GM12878 (cell line): ENCODE data around the gene PKM.

Experiments
- CTCF ChIP-seq, 3 experiments: IDR thresholded peaks in 2 of 3; conservative IDR thresholded peaks in 1 of 3; 2 replicates each; pipeline ENCODE4 v1.5.1; 2011; ENCODE audit warnings: low read depth in 3 of 3, low read length in 3 of 3, mild to moderate bottlenecking in 3 of 3, control low read depth in 2 of 3, moderate library complexity in 2 of 3, inconsistent platforms in 1 of 3, mixed read lengths in 1 of 3; ENCODE audit not compliant: control insufficient read depth in 2 of 3, insufficient read depth in 1 of 3; ENCODE audit errors: extremely low read depth in 1 of 3
- GABPA ChIP-seq: IDR thresholded peaks from 2 replicates; pipeline ENCODE4 v1.6.1; 2014; ENCODE audit warnings: antibody characterized with exemption, low read depth, mild to moderate bottlenecking, inconsistent platforms
- IKZF1 ChIP-seq: fragments of 450-650 bp; conservative IDR thresholded peaks from 2 replicates; pipeline ENCODE4 v1.6.1; 2017; ENCODE audit warnings: antibody characterized with exemption, mild to moderate bottlenecking
- POLR2A ChIP-seq: IDR thresholded peaks from 2 replicates; pipeline ENCODE4 v1.6.1; 2011; ENCODE audit warnings: low read depth, mild to moderate bottlenecking, low read length
- SIN3A ChIP-seq: IDR thresholded peaks from 2 replicates; pipeline ENCODE4 v1.6.1; 2012; ENCODE audit warnings: low read depth, low read length, improper control_type of control experiment
- TCF12 ChIP-seq: IDR thresholded peaks from 2 replicates; pipeline ENCODE4 v1.6.1; 2011; ENCODE audit warnings: low read depth, mild to moderate bottlenecking, low read length

GRCh38 chr15:72182673-72183072 is 48.3 kb downstream of the PKM start:
- no peak for TF ChIP-seq CTCF (IDR thresholded peaks at IDR 0.05 in 2 of 3, conservative IDR thresholded peaks at IDR 0.05 in 1 of 3; ENCODE audit: control insufficient read depth in 2 of 3, extremely low read depth in 1 of 3, insufficient read depth in 1 of 3, low read depth in 3 of 3, low read length in 3 of 3)
- TF ChIP-seq IKZF1 = no peak
- no peak for TF ChIP-seq TCF12
- no peak for TF ChIP-seq POLR2A
- no peak for TF ChIP-seq SIN3A
- TF ChIP-seq GABPA = no peak
